GM12891 (cell line): ENCODE results near the gene MARCHF3.

Experiments
- POLR2A ChIP-seq: IDR thresholded peaks from 2 replicates; pipeline ENCODE4 v1.6.1; 2011; ENCODE audit warnings: low read depth, low read length, control low read depth
- POLR2AphosphoS5 ChIP-seq: IDR thresholded peaks from 2 replicates; pipeline ENCODE4 v1.6.1; 2011; ENCODE audit warnings: low read depth, low read length, control low read depth
- POU2F2 ChIP-seq: IDR thresholded peaks from 2 replicates; pipeline ENCODE4 v1.6.1; 2011; ENCODE audit warnings: low read depth, mild to moderate bottlenecking, control low read depth, low read length, moderate library complexity

GRCh38 chr5:127053049-127053448 lies 22.7 kb upstream of the MARCHF3 start:
- TF ChIP-seq POLR2A: no peak
- no peak for TF ChIP-seq POLR2AphosphoS5
- TF ChIP-seq POU2F2: no peak
